Right renal pelvis (tissue), 4 donors: ENCODE data around the gene ITPKC. TPM values are rescaled to one million over a fixed set of nuclear protein-coding genes. Genes with fewer than 3 reads are reported as not detected.

Source experiments
- DNase-seq, 4 donors: peaks; one replicate each; pipeline ENCODE4 v3.0.0-alpha.2; 2013; ENCODE audit warnings: low read depth in 4 of 4, low spot score in 3 of 4, missing footprints in 1 of 4
- polyA plus RNA-seq, 4 donors: library from polyadenylated mRNA; unstranded; fragments of 120-200 nt; gene quantifications; one replicate each; pipeline ENCODE4 v1.2.1, GENCODE V29; 2013; ENCODE audit not compliant: insufficient read length in 4 of 4

The ITPKC gene
- polyA plus RNA-seq, 4 donors: 13.5 to 15.9 (median 13.7) TPM

DNA sequence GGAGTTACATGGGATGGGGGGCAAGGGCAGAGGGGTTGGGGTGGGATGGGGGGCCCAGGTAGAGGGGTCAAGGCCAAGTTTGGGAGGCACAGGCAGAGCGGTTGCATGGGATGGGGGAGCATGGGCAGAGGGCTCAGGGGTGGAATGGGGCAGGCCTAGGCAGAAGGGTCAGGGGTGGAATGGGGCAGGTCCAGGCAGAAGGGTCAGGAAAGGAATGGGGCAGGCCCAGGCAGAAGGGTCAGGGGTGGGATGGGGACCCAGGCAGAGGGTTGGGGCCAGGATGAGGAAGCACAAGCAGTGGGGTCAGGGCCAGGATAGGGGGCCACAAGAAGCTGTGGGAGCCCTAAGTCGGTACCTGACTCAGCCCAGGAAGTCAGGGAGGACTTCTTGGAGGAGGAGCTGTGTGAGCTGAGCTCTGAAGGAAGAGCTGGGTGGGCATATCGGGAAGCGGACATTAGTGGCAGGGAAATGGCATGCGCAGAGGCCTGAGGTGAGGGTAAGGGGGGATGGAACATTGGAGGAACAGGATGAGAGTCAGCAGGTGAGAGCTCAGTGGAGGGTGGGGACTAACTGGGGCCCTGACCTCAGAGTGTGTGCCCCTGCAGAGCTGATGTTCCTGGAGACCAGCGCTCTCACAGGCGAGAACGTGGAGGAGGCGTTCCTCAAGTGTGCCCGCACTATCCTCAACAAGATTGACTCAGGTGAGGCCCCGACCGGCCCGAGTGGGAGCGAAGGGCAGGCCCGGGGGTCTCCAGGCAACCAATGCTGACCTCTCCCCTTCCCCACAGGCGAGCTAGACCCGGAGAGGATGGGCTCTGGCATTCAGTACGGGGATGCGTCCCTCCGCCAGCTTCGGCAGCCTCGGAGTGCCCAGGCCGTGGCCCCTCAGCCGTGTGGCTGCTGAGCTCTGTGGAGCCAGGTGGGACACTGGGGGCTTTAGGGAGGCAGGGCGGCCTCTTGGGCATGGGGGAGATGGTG lies 69.4 kb downstream of the ITPKC start:
- DNase-seq: no peak

Other genes starting within 250 kb of the ITPKC start
- gene SHKBP1, start 140.2 kb upstream of the ITPKC start, polyA plus RNA-seq: 10 to 100 TPM; 43.2 to 52.3 (median 47.2) TPM
- 100 to 1,000 TPM; 186 to 366 (median 197) TPM for gene LTBP4, start 115.7 kb upstream of the ITPKC start, polyA plus RNA-seq
- 10 to 100 TPM; 11.1 to 16.0 (median 12.6) TPM for gene NUMBL, start 26.5 kb upstream of the ITPKC start, polyA plus RNA-seq
- 10 to 100 TPM; 32.4 to 45.2 (median 35.7) TPM for gene COQ8B, start 226 bp upstream of the ITPKC start, polyA plus RNA-seq
- 10 to 100 TPM; 13.0 to 21.8 (median 15.4) TPM for gene ACTMAP, start 33.4 kb downstream of the ITPKC start, polyA plus RNA-seq
- 100 to 1,000 TPM; 114 to 126 (median 122) TPM for gene SNRPA, start 34.1 kb downstream of the ITPKC start, polyA plus RNA-seq
- 1 to 10 TPM in 1 of 4 donors, under 1 TPM in 3; 0.48 to 1.2 (median 0.90) TPM for gene MIA, start 58.4 kb downstream of the ITPKC start, polyA plus RNA-seq
- 10 to 100 TPM in 2 of 4 donors, 1 to 10 TPM in 2; 7.6 to 11.7 (median 9.6) TPM for gene RAB4B, start 61.1 kb downstream of the ITPKC start, polyA plus RNA-seq
- 10 to 100 TPM; 69.7 to 81.2 (median 73.7) TPM for gene EGLN2, start 82.1 kb downstream of the ITPKC start, polyA plus RNA-seq
- gene CYP2A6, start 133.3 kb downstream of the ITPKC start, polyA plus RNA-seq: under 1 TPM in 1 of 4 donors, not detected in 3; 0.12 TPM
- not detected for gene CYP2A7, start 165.1 kb downstream of the ITPKC start, polyA plus RNA-seq